Left hindlimb (tissue), 1 donor: ENCODE results near the gene LRRC34.
A peak's percentile ranks its signal among the peaks of the same experiment; 100 is the strongest.

Experiments used
- DNase-seq: peaks from one replicate; pipeline ENCODE4 v3.0.0-alpha.2; 2018

The LRRC34 gene, protein sequence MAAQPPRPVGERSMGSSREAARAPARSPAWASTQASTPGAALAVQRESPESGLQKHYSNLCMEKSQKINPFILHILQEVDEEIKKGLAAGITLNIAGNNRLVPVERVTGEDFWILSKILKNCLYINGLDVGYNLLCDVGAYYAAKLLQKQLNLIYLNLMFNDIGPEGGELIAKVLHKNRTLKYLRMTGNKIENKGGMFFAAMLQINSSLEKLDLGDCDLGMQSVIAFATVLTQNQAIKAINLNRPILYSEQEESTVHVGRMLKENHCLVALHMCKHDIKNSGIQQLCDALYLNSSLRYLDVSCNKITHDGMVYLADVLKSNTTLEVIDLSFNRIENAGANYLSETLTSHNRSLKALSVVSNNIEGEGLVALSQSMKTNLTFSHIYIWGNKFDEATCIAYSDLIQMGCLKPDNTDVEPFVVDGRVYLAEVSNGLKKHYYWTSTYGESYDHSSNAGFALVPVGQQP

GRCh38 chr3:169812332-169813235, at the start of gene LRRC34, which contains the start of gene LRRIQ4:
TSS of gene LRRC34 (minus strand) at chr3:169812904. CDS start at chr3:169812548, 356 bp downstream.
TSS of gene LRRIQ4 (plus strand) at chr3:169812870. CDS start at chr3:169821922, 9,052 bp downstream.
- DNase-seq = peak; percentile 84

DNA sequence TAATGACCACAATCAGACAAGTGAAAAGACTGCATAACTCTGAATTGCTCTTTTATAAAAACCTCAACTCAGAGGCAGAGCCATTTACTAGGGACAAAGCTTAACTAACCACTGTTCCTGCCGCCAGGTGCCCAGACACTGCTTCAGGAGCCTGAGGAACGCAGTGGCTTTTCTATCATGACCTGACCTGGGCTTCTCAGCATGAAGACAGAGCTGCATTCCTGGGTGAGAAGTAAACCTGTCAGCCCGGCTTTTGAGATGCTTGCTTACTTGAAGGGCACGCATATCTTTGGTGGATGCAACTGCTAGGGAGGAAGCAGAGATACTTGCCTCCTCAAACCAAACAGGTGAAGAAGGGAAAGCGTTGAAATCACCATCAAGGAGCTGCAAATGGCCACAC, 49.2 kb upstream of the LRRC34 start:
- DNase-seq = no peak

GRCh38 chr3:169857811-169858210, 45.1 kb upstream of the LRRC34 start:
- DNase-seq = no peak

DNA sequence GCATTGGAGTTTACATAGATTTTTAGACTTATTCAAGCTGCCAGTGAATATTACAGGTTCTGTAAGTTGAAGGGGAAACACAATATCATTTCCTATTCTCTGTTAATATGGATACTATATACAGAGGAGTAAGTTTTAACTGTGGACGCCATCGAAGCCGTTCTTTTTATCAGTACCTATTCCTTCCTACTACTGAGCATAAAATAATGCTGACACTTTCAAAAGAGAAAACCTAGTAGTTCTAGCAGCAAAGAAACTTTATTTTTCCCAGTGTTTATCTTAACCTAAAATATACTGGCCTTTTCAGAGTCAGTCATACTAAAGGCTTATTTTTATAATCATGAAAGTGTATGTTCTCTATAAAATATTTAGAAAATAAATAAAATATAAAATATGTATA, 42.8 kb upstream of the LRRC34 start:
- no peak for DNase-seq

- no peak for DNase-seq
These were observed 37.9 kb upstream of the LRRC34 start for GRCh38 chr3:169850618-169851017.

- no peak for DNase-seq
These were observed 36.0 kb upstream of the LRRC34 start for GRCh38 chr3:169848741-169849140.

DNA sequence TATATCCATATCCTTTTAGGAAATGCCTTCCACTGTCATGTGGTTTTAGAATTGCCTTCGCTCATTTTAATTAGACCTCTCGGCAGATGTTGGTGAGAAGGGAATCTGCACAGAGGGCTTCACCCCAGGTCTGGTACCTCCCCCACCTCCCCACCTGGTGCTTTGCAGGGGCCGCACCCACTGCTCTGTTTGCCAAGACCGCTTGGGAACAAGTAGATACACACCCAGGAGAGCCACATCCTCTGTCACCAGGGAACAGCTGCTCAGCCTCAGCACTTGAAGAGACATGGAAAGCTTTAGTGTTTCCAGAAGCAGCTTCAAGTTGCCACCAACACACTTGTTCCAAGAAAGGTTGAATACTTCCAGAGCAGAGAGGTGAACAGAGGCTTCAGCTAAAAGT, 35.2 kb upstream of the LRRC34 start:
- no peak for DNase-seq

DNA sequence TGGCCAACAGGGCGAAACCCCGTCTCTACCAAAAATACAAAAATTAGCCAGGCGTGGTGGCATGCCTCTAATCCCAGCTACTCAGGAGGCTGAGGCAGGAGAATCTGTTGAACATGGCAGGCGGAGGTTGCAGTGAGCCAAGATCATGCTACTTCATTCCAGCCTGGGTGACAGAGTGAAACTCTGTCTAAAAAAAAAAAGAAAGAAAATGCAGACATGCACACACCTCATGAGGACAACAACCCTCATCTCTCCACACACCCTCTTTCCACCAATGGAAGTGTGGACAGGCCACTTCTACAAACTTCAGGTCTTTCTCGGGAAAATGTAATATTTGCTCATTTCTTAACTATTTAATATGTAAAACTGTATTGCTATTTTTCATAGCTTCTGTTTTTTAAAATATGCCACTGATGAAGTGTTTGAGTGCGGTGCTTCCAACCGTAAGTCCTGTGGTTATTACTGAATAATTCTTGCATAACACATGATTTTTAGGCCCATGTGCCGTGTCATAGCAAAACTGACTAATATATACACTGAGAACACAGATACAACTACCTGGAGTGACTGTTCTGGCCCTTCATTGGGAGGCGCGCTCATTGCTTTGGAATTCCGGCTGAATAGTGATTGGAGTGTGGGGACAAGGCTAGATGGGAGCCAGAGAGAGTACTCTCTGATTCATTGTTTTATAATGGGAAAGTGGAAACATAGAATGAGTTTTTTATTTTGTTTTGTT, 33.9 kb upstream of the LRRC34 start:
- DNase-seq = no peak

- no peak for DNase-seq
These were observed 30.3 kb upstream of the LRRC34 start for GRCh38 chr3:169842960-169843359.

DNA sequence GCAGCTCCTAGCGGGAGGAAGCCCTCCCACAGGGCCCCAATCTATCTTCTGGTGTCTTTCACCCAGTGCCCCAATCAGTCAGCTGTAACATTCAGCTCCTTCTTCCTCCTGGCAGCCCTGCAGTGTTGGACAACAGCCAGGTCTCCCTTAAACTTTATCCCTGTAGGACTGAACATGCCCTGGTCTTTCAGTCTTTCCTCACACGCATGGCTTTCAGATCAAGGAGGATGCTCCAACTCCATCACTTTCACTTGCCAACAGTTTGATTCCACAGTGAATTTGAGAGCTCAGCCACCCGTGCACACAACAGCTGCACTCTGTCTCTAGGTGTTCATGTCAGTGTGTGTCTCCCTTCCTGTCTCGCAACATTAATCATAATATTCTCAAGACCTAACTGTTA, 28.5 kb upstream of the LRRC34 start:
- DNase-seq = no peak

DNA sequence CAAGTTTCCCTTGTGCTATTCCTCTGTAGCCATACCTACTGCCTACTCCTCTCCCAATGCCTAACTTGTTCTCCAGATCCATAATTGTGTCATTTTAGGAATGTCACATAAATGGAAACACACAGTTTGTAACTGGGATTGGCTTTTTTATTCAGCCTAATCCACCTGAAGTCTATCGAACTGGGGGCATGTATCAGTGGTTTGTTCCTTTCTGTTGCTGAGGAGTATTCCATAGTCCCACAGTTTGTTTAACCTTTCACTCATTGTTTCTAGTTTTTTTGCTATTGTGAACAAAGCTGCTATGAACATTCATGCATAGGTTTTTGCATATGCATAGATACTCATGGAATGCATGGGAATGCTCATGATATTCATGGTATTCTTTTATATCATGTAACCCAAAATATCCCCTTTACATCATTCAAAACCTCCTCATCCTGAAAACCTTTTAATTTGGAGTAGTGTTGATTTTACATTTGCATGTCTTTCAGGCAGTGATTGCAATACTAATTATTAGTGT, 25.9 kb upstream of the LRRC34 start:
- no peak for DNase-seq

DNA sequence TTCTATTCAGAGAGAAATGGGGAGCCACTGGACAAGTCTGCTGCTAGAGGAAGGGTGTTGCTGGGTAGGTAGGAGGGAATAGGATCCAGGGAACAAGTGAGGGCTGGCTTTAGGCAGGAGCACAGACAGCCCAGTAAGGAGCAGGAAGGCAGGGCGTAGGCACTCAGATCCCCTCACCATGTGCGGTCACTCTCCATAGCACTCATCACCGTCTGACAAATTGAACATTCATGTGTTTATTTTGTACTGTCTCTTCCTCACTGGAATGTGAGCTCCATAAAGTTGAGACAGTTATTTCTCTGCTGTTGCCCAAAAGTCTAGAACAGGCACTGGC, 24.2 kb upstream of the LRRC34 start:
- DNase-seq = no peak

DNA sequence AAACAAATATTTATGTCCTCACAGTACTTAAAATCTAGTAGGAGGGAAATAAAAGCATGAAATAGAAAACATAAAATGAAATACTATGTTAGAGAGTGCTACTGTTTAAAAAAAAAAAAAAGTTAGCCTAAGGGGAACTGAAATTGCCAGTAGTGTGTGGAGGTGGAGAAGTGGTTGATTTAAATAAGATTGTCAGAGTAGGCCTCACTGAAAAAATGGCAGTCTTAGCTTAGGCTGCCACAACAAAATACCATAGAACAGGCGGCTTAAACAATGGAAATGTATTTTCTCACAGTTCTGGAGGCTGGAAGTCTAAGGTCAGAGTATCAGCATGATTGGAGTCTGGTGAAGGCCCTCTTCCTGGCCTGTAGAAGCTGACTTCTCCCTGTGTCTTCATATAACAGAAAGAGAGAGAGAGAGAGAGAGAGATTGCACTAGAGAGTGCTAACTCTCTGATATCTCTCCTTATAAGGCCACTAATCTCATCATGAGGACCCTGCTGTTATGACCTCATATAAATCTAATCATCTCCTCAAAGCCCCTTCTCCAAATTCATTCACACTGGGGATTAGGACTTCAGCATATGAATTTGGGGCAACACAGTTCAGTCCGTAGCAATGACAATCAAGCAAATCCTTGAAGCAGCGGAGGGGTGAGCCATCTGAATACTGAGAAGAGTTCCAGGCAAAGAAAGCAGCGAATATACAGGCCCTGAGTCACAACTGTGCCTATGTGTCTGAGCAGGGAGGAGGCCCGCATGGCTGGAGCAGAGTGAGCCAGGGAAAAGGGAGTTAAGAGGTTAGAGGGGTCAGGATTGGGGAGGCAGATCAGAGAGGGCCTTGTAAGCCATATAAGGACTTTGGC, 23.6 kb upstream of the LRRC34 start:
- DNase-seq = no peak

DNA sequence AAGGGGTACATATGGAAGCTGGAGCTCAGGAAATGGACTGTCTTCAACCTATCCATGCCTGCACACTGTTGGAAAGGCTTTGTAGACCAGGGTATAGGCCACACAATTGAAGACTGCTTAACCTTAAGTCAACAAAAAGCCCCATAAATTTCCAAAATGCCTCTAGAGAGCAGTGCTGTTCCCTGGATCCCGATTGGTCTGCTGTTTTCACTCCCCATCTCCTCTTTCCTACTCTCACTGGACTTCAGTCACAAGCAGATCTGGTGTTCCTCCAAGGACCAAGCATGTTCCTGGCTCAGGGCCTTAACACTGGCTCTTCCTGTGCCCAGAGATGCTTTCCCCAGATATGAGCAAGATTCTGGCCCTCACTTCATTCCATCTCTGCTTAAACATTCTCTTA, 22.8 kb upstream of the LRRC34 start:
- no peak for DNase-seq

DNA sequence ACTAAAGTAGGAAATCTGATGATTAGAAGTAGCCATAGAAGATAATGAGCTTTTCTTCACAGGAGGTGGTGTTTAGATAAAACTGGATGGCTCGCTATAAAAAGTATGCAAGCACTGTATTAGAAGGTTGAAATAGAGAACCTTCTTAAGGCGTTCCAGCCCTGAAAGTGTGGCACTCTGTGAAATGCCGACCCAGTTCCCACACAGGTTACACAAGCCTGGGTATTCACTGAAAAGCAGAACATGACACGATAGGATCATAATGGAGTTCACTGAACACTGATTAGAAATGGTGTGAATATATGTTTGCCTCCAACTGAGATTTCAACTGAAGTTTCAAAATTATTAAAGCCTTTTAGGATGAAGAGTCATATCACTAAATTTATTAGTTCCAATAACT, 15.0 kb upstream of the LRRC34 start:
- DNase-seq = no peak

DNA sequence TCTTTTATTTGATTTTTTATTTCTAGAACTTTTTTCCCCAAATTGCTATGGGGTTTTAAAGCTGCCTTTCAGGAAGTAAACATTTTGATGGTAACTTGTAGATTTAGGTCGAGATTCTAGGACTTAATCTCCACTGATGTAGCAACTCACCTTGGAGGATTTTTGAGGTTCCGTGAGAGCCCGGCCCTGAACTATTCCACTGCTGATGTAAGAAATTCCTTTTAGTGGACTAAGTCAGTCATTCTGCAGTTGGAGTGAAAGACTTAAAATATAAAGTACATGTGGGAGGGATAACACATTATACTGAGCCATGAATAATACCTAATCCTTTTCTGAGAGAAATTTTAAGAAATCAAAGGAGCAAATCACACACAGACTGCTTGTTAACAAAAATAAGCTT, 12.6 kb upstream of the LRRC34 start:
- no peak for DNase-seq

DNA sequence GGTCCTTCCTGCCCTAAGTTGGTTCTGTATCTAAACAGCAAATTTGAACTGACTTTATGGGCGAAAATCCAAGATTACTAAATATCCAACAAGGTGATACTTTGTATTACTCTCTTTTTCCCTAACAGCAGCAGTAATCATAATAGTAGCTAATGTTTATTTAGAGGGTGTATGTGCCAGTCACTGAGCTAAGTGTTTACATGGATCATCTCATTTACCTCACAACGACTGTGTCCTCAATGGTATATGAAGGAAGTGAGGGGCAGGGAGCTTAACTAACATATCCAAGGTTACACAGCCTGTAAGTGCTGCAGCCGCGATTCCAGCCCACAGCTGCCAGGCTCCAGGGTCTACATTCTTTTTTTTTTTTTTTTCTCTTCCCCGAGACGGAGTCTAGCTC, 10.3 kb upstream of the LRRC34 start:
- no peak for DNase-seq

DNA sequence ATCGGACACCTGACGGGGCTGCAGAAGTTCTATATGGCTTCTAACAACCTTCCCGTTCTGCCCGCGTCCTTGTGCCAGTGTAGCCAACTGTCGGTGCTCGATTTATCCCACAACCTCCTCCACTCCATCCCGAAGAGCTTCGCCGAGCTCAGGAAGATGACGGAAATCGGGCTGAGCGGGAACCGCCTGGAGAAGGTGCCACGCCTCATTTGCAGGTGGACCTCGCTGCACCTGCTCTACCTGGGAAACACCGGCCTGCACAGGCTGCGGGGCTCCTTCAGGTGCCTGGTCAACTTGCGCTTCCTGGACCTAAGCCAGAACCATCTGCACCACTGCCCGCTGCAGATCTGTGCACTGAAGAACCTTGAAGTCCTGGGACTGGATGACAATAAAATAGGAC, 9.8 kb upstream of the LRRC34 start:
- no peak for DNase-seq

DNA sequence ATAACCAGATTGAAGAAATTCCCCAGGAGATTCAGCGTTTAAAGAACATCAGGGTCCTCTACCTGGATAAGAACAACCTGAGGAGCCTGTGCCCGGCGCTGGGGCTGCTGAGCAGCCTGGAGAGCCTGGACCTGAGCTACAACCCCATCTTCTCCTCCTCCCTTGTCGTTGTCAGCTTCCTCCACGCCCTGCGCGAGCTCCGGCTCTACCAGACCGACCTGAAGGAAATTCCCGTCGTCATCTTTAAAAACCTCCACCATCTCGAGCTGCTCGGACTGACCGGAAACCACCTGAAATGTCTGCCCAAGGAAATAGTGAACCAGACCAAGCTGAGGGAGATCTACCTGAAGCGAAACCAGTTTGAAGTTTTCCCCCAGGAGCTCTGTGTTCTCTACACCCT, 9.4 kb upstream of the LRRC34 start:
- no peak for DNase-seq

DNA sequence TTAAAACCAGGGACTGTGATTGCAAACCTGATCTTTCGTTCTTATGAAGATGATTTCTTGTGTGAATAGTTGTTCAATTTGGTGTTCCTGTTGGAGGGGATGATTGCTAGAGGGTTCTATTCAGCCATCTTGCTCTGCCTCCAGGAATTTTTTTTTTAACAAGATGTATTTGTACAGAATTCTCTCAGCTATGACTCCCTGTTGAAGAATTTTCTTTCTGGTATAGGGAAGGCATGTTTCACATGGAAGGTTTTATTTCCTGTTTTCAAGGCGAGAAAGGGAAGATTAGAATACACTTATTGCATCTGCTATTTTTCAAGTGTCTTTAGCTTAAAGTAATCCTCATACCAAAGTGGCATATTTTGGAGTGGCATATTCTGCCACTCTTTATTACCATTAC, 5.6 kb upstream of the LRRC34 start:
- no peak for DNase-seq

DNA sequence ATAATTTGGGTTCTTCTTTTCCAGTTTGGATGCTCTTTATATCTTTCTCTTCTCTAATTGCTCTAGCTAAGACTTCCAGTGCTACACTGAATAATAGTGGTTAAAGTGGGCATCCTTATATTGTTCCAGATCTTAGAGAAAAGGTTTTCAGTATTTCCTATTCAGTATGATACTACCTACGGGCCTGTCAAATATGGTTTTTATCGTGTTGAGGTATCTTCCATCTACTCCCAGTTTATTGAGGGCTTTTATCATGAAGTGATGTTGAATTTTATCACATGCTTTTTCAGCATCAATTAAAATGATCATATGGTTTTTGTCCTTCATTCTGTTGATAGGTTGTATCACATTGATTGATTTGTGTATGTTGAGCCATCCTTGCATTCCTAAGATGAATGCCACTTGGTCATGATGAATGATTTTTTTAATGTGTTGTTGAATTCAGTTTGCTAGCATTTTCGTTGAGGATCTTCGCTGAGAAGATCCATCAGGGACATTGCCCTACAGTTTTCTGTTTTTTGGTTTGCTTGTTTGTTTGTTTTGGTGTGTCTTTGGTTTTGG, 3.0 kb upstream of the LRRC34 start:
- no peak for DNase-seq
